Measurements from ENCODE around the gene AKAP17A.
"Not testable (repeated sequence)": the region's sequence is repeated elsewhere in the genome, so short reads cannot be mapped to it uniquely, and the experiment has no call there.

AKAP17A gene

GRCh38 chrX:1601768-1602085 lies 10.3 kb downstream of the AKAP17A start:
- no peak for DNase-seq

- DNase-seq = no peak
Measured at GRCh38 chrX:1602299-1602698, 10.9 kb downstream of the AKAP17A start.

- DNase-seq = peak in 1 of 51 donors; percentile 2
Measured at GRCh38 chrX:1606496-1606895, 15.1 kb downstream of the AKAP17A start.

- no peak for DNase-seq
Measured at GRCh38 chrX:1609311-1609710, 17.9 kb downstream of the AKAP17A start.

GRCh38 chrX:1609762-1610161 lies 18.4 kb downstream of the AKAP17A start:
- DNase-seq = no peak

GRCh38 chrX:1610166-1610565 lies 18.8 kb downstream of the AKAP17A start:
- DNase-seq = no peak

- DNase-seq = no peak
Measured at GRCh38 chrX:1610736-1611135, 19.3 kb downstream of the AKAP17A start.

- no peak for DNase-seq
Measured at GRCh38 chrX:1612641-1613286, 21.4 kb downstream of the AKAP17A start.

- no peak for DNase-seq
Measured at GRCh38 chrX:1614927-1615326, 23.5 kb downstream of the AKAP17A start, which contains the start of gene ASMT. TSS of gene ASMT (plus strand) at chrX:1615059. CDS start at chrX:1615200, 141 bp downstream.

GRCh38 chrX:1618689-1619088 lies 27.3 kb downstream of the AKAP17A start:
- DNase-seq = no peak

- DNase-seq = no peak
Measured at GRCh38 chrX:1623691-1624090, 32.3 kb downstream of the AKAP17A start.

- not testable (repeated sequence) for DNase-seq
Measured at GRCh38 chrX:1624158-1624860, 32.9 kb downstream of the AKAP17A start.

- not testable (repeated sequence) for DNase-seq
Measured at GRCh38 chrX:1624861-1625215, 33.4 kb downstream of the AKAP17A start.

- no peak for DNase-seq
Measured at GRCh38 chrX:1629244-1629643, 37.8 kb downstream of the AKAP17A start.

GRCh38 chrX:1646009-1646408 lies 54.6 kb downstream of the AKAP17A start:
- no peak for DNase-seq

- DNase-seq = no peak
Measured at GRCh38 chrX:1649621-1650020, 58.2 kb downstream of the AKAP17A start.
